DOHH2 (cell line): ENCODE measurements around the gene UNC13B.

ENCODE experiments used
- H3F3A ChIP-seq: fragments of 200-600 bp; sonication (generic), shearing (Covaris generic); 2 replicates; pipeline ENCODE4 v1.6.0; 2016; ENCODE audit warnings: antibody characterized with exemption, mild to moderate bottlenecking; ENCODE audit not compliant: control insufficient read depth, insufficient read depth
- H3K27ac ChIP-seq: fragments of 200-600 bp; sonication (generic); 2 replicates; pipeline ENCODE4 v1.5.1; 2014; ENCODE audit warnings: low read depth, mild to moderate bottlenecking, low read length, moderate library complexity
- H3K27me3 ChIP-seq: fragments of 200-600 bp; sonication (generic); 2 replicates; pipeline ENCODE4 v1.6.1; 2014; ENCODE audit warnings: mild to moderate bottlenecking, low read length, mixed read lengths; ENCODE audit not compliant: control insufficient read depth
- H3K36me3 ChIP-seq: fragments of 200-600 bp; sonication (generic); 2 replicates; pipeline ENCODE4 v1.6.1; 2014; ENCODE audit warnings: mild to moderate bottlenecking, low read length, moderate library complexity, mixed read lengths; ENCODE audit not compliant: control insufficient read depth
- H3K4me1 ChIP-seq: fragments of 200-600 bp; sonication (generic); 2 replicates; pipeline ENCODE4 v1.6.1; 2014; ENCODE audit warnings: mild to moderate bottlenecking, low read length, mixed read lengths; ENCODE audit not compliant: control insufficient read depth
- H3K4me2 ChIP-seq: fragments of 200-600 bp; sonication (generic); 2 replicates; pipeline ENCODE4 v1.6.0; 2014; ENCODE audit warnings: mild to moderate bottlenecking, low read length, moderate library complexity
- H3K4me3 ChIP-seq: fragments of 200-600 bp; sonication (generic); 2 replicates; pipeline ENCODE4 v1.5.1; 2014; ENCODE audit warnings: mild to moderate bottlenecking, low read length, mixed read lengths
- H3K79me2 ChIP-seq: fragments of 200-600 bp; sonication (generic); 2 replicates; pipeline ENCODE4 v1.6.1; 2014; ENCODE audit warnings: mild to moderate bottlenecking, low read length, mixed read lengths; ENCODE audit not compliant: control insufficient read depth
- H3K9me2 ChIP-seq: fragments of 200-600 bp; sonication (generic); replicated peaks from 2 replicates; pipeline ENCODE4 v1.6.1; 2014; ENCODE audit warnings: mild to moderate bottlenecking, low read length, mixed read lengths; ENCODE audit not compliant: control insufficient read depth
- H3K9me3 ChIP-seq: fragments of 200-600 bp; sonication (generic); 2 replicates; pipeline ENCODE4 v1.6.1; 2014; ENCODE audit warnings: antibody characterized with exemption, low read length, mixed read lengths; ENCODE audit not compliant: control insufficient read depth, insufficient read depth
- H4K20me1 ChIP-seq: fragments of 200-600 bp; sonication (generic); 2 replicates; pipeline ENCODE4 v1.6.0; 2014; ENCODE audit warnings: low read depth, mild to moderate bottlenecking, antibody characterized with exemption, low read length, moderate library complexity; ENCODE audit not compliant: control insufficient read depth, insufficient read depth
- EZH2phosphoT487 ChIP-seq: fragments of 200-600 bp; sonication (generic); IDR thresholded peaks from 2 replicates; pipeline ENCODE4 v1.6.1; 2017; ENCODE audit warnings: borderline replicate concordance, mild to moderate bottlenecking, antibody characterized with exemption, low read length, moderate library complexity, mixed read lengths
- TF ChIP-seq, protein P1 (sequence below): fragments of 200-600 bp; sonication (generic); IDR thresholded peaks from one replicate; pipeline ENCODE4 v1.5.1; 2014; ENCODE audit warnings: antibody characterized with exemption, mild to moderate bottlenecking, low read depth, low read length; ENCODE audit not compliant: poor library complexity, severe bottlenecking

Gene UNC13B

DNA sequence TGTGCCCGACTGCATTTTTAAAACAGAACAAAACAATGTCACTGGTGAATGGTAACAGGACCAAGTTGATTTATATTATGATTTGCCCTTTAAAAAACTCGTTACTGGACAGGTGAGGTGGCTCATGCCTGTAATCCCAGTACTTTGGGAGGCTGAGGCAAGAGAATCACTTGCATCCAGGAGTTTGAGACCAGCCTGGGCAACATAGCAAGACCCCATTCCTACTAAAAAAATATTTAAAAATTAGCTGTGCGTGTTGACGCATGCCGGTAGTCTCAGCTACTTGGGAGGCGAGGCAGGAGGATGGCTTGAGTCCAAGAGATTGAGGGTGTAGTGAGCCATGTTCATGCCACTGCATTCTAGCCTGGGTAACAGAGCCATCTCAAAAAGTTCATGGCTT is 7.2 kb downstream of the UNC13B start:
- no peak overlapping the region for H3K4me2 ChIP-seq
- H4K20me1 ChIP-seq: no peaks in the 10 kb centered on the region
- no peaks in the 10 kb centered on the region for H3F3A ChIP-seq
- H3K4me1 ChIP-seq: no peaks in the 10 kb centered on the region
- TF ChIP-seq EZH2phosphoT487: no peak
- TF ChIP-seq, protein P1, sequence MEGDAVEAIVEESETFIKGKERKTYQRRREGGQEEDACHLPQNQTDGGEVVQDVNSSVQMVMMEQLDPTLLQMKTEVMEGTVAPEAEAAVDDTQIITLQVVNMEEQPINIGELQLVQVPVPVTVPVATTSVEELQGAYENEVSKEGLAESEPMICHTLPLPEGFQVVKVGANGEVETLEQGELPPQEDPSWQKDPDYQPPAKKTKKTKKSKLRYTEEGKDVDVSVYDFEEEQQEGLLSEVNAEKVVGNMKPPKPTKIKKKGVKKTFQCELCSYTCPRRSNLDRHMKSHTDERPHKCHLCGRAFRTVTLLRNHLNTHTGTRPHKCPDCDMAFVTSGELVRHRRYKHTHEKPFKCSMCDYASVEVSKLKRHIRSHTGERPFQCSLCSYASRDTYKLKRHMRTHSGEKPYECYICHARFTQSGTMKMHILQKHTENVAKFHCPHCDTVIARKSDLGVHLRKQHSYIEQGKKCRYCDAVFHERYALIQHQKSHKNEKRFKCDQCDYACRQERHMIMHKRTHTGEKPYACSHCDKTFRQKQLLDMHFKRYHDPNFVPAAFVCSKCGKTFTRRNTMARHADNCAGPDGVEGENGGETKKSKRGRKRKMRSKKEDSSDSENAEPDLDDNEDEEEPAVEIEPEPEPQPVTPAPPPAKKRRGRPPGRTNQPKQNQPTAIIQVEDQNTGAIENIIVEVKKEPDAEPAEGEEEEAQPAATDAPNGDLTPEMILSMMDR: no peak
- no peak overlapping the region for H3K27ac ChIP-seq
- no peaks in the 10 kb centered on the region for H3K9me2 ChIP-seq
- H3K79me2 ChIP-seq: no peaks in the 10 kb centered on the region
- no peaks in the 10 kb centered on the region for H3K36me3 ChIP-seq
- H3K9me3 ChIP-seq: no peaks in the 10 kb centered on the region
- H3K27me3 ChIP-seq: no peaks in the 10 kb centered on the region
- H3K4me3 ChIP-seq: no peak overlapping the region

DNA sequence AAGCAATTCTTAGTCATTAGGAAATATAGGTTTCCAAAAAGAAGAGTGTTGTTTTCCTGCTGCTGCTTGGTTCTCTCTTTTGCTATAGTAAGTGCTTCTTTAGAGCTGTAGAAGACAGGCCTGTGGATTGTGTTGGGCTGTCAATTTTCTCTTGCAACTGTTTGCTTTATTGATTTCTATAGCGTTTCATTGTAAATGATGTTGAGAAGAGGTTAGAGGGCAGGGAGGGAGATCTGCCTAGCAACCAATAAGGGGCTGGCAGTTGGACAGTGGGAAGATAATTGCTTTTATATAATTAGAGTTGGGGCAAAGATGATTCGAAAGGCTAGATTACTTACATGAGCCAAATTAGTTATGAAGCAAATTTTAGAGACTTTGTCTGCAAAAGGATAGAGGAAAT is 11.1 kb downstream of the UNC13B start:
- Histone ChIP-seq H3K9me3 (no peaks in the 10 kb centered on the region), H3K79me2 (no peaks in the 10 kb centered on the region), H4K20me1 (no peaks in the 10 kb centered on the region), H3K4me2 (no peak overlapping the region), H3F3A (no peaks in the 10 kb centered on the region), H3K4me3 (no peak overlapping the region), H3K4me1 (no peaks in the 10 kb centered on the region), H3K27me3 (no peaks in the 10 kb centered on the region), H3K27ac (no peak overlapping the region), H3K36me3 (no peaks in the 10 kb centered on the region), H3K9me2 (no peaks in the 10 kb centered on the region)
- TF ChIP-seq, protein P1: no peak
- TF ChIP-seq EZH2phosphoT487: no peak

DNA sequence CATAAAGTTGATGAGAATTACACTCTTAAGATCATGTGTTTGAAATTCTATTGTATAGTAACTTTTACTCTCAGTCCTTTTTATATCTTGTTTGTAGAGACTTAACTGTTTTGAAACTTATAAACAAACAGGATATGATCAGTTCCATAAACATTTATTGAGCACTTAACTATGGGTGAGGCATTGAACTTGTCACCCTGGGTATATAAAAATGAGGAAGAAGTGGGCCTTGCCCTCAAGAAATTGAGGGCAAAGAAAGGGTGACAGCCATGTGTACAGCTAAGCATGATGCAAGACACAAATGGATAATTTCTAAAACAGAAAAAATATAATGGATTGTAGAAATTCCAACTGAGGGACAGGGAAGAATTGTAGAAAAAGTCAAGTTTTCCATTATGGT is 15.7 kb downstream of the UNC13B start:
- H3K36me3 ChIP-seq: no peaks in the 10 kb centered on the region
- TF ChIP-seq EZH2phosphoT487: no peak
- TF ChIP-seq, protein P1: no peak
- no peak overlapping the region for H3K4me3 ChIP-seq
- H3K27ac ChIP-seq: no peak overlapping the region
- no peaks in the 10 kb centered on the region for H3K27me3 ChIP-seq
- H3K9me2 ChIP-seq: no peaks in the 10 kb centered on the region
- H3K4me1 ChIP-seq: no peaks in the 10 kb centered on the region
- H3K79me2 ChIP-seq: no peaks in the 10 kb centered on the region
- no peak overlapping the region for H3K4me2 ChIP-seq
- H4K20me1 ChIP-seq: no peaks in the 10 kb centered on the region
- no peaks in the 10 kb centered on the region for H3F3A ChIP-seq
- no peaks in the 10 kb centered on the region for H3K9me3 ChIP-seq
